Calu3 (cell line): ENCODE results near the gene KATNIP. TPM values are rescaled to one million over a fixed set of nuclear protein-coding genes. Genes with fewer than 3 reads are reported as not detected.
"Not testable (repeated sequence)": the region's sequence is repeated elsewhere in the genome, so short reads cannot be mapped to it uniquely, and the experiment has no call there.

ENCODE experiments used
- BruUV-seq: library from RNA; stranded (reverse); fragments of 400-500 nt; replicated peaks from 2 replicates; lab custom pipeline; 2021; lab: Mats Ljungman, UMichigan
- CTCF ChIA-PET: fragments of 300-600 bp; sonication (Branson Sonifier 250); formaldehyde crosslinking; loops from one replicate; lab custom pipeline; 2022; ENCODE audit warnings: antibody characterized with exemption; lab: Charles Lee
- DNase-seq: peaks from one replicate; pipeline ENCODE4 v3.0.0; 2022
- H3K27ac Mint-ChIP-seq: one replicate; pipeline ENCODE4 v1.8.0; 2022; ENCODE audit warnings: mixed read lengths; ENCODE audit not compliant: unreplicated experiment
- H3K27me3 Mint-ChIP-seq: one replicate; pipeline ENCODE4 v1.8.0; 2022; ENCODE audit warnings: mixed read lengths; ENCODE audit not compliant: unreplicated experiment
- H3K36me3 Mint-ChIP-seq: one replicate; pipeline ENCODE4 v1.8.0; 2022; ENCODE audit warnings: mild to moderate bottlenecking, moderate library complexity, mixed read lengths; ENCODE audit not compliant: insufficient read depth, unreplicated experiment
- H3K4me1 Mint-ChIP-seq: one replicate; pipeline ENCODE4 v1.8.0; 2022; ENCODE audit warnings: mild to moderate bottlenecking, low read depth, mixed read lengths; ENCODE audit not compliant: unreplicated experiment
- H3K4me3 Mint-ChIP-seq: one replicate; pipeline ENCODE4 v1.8.0; 2022; ENCODE audit warnings: mild to moderate bottlenecking, low read depth, moderate library complexity, mixed read lengths; ENCODE audit not compliant: unreplicated experiment
- H3K9me3 Mint-ChIP-seq: one replicate; pipeline ENCODE4 v1.8.0; 2022; ENCODE audit warnings: low read depth, mixed read lengths; ENCODE audit not compliant: unreplicated experiment
- CTCF ChIP-seq: fragments of 200-600 bp; IDR thresholded peaks from one replicate; pipeline ENCODE4 v1.8.0; 2022; ENCODE audit warnings: antibody characterized with exemption; ENCODE audit not compliant: unreplicated experiment
- intact Hi-C: fragments of 100-400 bp; cut with micrococcal nuclease; formaldehyde crosslinking; loops from one replicate; pipeline ENCODE4 v1.10.0; 2022; ENCODE audit not compliant: unreplicated experiment
- total RNA-seq: library from RNA; stranded (reverse); gene quantifications from 2 replicates; pipeline ENCODE4 v1.2.3, GENCODE V29; 2022

Gene KATNIP
- total RNA-seq, 1 experiment from 2014 or later = 37.8 TPM

- H3K4me1 Mint-ChIP-seq = no peaks in the 10 kb centered on the region
- no peak for DNase-seq
- H3K9me3 Mint-ChIP-seq = no peaks in the 10 kb centered on the region
- H3K27ac Mint-ChIP-seq = no peak overlapping the region
- CTCF ChIA-PET = no interaction called here
- intact Hi-C loops = no loop called here
- H3K36me3 Mint-ChIP-seq = peaks cover 5% of the 10 kb centered on the region
- TF ChIP-seq CTCF = no peak
- H3K4me3 Mint-ChIP-seq = no peak overlapping the region
- BruUV-seq = no TSS peak
- no peaks in the 10 kb centered on the region for H3K27me3 Mint-ChIP-seq
Observed at GRCh38 chr16:27568077-27568476, 18.1 kb downstream of the KATNIP start.

- intact Hi-C loops, H3K36me3 Mint-ChIP-seq, CTCF ChIA-PET, H3K27me3 Mint-ChIP-seq, DNase-seq, H3K4me3 Mint-ChIP-seq, BruUV-seq, H3K27ac Mint-ChIP-seq, H3K9me3 Mint-ChIP-seq, H3K4me1 Mint-ChIP-seq: not testable (repeated sequence)
Observed at GRCh38 chr16:27570986-27571385, 21.0 kb downstream of the KATNIP start.

- CTCF ChIA-PET = no interaction called here
- intact Hi-C loops = no loop called here
- DNase-seq = no peak
- H3K9me3 Mint-ChIP-seq = no peaks in the 10 kb centered on the region
- H3K4me3 Mint-ChIP-seq = no peak overlapping the region
- H3K36me3 Mint-ChIP-seq = peaks cover 5% of the 10 kb centered on the region
- no TSS peak for BruUV-seq
- H3K4me1 Mint-ChIP-seq = no peaks in the 10 kb centered on the region
- H3K27ac Mint-ChIP-seq = no peak overlapping the region
- H3K27me3 Mint-ChIP-seq = no peaks in the 10 kb centered on the region
- no peak for TF ChIP-seq CTCF
Observed at GRCh38 chr16:27571433-27572326, 21.7 kb downstream of the KATNIP start.

GRCh38 chr16:27572711-27573110, 22.8 kb downstream of the KATNIP start:
- H3K27me3 Mint-ChIP-seq = no peaks in the 10 kb centered on the region
- intact Hi-C loops = no loop called here
- BruUV-seq = no TSS peak
- H3K4me1 Mint-ChIP-seq = no peaks in the 10 kb centered on the region
- DNase-seq = no peak
- TF ChIP-seq CTCF = no peak
- no peak overlapping the region for H3K4me3 Mint-ChIP-seq
- no peak overlapping the region for H3K27ac Mint-ChIP-seq
- H3K9me3 Mint-ChIP-seq = no peaks in the 10 kb centered on the region
- CTCF ChIA-PET = no interaction called here
- peaks cover 5% of the 10 kb centered on the region for H3K36me3 Mint-ChIP-seq

- TF ChIP-seq CTCF = no peak
- no peaks in the 10 kb centered on the region for H3K9me3 Mint-ChIP-seq
- H3K4me3 Mint-ChIP-seq = no peak overlapping the region
- peaks cover 28% of the 10 kb centered on the region for H3K4me1 Mint-ChIP-seq
- H3K27me3 Mint-ChIP-seq = no peaks in the 10 kb centered on the region
- CTCF ChIA-PET = no interaction called here
- no peak for DNase-seq
- no peaks in the 10 kb centered on the region for H3K36me3 Mint-ChIP-seq
- intact Hi-C loops = no loop called here
- BruUV-seq = no TSS peak
- no peak overlapping the region for H3K27ac Mint-ChIP-seq
Observed at GRCh38 chr16:27576729-27577128, 26.8 kb downstream of the KATNIP start.
